T-helper 2 cell (primary cell): ENCODE measurements around the gene CYP4B1.
"Not testable (repeated sequence)": the region's sequence is repeated elsewhere in the genome, so short reads cannot be mapped to it uniquely, and the experiment has no call there.

ENCODE experiments used
- DNase-seq, 5 experiments: peaks; one replicate each; pipeline versions ENCODE4 v3.0.0 to v3.0.0-alpha.2; 2012 to 2022

Gene CYP4B1

DNA sequence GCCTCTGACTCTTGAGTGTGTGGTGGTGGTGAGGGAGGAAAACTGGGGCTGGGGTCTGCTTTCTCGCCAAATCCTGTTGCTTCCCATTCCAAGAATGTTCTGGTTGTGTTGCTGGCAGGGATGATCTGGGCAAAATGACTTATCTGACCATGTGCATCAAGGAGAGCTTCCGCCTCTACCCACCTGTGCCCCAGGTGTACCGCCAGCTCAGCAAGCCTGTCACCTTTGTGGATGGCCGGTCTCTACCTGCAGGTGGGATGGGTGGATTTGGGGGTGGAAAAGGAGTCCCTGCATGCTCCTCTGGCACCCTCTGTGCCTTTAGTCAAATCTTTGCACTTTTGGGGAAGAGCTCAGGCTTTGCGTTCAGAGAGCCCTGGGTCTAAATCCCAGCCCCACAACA is 18.1 kb downstream of the CYP4B1 start:
- DNase-seq, result no peak

DNA sequence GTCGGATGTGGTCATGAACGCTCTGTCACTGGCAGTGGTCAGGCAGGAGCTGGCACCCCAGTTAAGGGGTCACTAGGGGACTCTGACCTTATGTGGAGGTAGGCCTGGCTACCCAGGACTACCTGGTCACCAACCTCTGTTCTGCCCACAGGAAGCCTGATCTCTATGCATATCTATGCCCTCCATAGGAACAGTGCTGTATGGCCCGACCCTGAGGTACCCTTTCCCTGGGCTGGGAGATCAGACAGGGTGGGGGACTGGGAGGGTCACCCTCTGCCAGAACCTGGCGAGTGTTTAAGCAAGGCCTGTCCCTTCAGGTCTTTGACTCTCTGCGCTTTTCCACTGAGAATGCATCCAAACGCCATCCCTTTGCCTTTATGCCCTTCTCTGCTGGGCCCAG is 19.0 kb downstream of the CYP4B1 start:
- DNase-seq, result no peak

DNA sequence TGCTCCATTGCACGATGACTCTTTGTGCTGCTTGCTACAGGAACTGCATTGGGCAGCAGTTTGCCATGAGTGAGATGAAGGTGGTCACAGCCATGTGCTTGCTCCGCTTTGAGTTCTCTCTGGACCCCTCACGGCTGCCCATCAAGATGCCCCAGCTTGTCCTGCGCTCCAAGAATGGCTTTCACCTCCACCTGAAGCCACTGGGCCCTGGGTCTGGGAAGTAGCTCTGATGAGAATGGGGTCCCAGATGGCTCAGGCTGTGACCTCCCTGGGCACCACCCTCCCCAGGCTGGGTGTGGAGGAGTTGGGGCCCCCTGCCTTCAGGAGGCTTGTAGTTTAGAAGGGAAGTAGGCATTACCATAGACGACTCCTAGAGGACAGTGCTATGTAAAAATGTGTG is 19.7 kb downstream of the CYP4B1 start:
- DNase-seq, result no peak

- no peak for DNase-seq
Measured at GRCh38 chr1:46819335-46819734, 20.5 kb downstream of the CYP4B1 start.

DNA sequence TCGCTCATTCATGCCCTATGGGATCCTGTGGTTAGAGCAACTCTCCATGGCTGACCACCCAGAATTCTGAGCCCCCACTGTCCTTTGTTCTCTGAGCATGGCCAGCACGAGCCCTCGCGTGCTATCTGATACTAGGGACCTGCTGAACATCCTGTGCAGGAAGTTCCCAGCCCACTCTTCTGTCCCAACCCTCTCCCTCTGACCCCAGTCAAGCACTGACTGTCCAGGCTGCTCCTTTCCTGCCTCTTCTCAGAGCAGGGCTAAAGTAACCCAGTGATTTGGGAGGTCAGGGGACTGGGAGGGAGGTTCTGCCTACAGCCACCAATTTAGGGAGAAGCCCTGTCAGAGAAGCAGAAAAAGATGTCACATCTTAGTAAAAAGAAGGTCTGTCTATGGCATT is 21.2 kb downstream of the CYP4B1 start:
- no peak for DNase-seq

- no peak for DNase-seq
Measured at GRCh38 chr1:46820560-46821060, 21.8 kb downstream of the CYP4B1 start.

- no peak for DNase-seq
Measured at GRCh38 chr1:46822248-46822826, 23.5 kb downstream of the CYP4B1 start.

DNA sequence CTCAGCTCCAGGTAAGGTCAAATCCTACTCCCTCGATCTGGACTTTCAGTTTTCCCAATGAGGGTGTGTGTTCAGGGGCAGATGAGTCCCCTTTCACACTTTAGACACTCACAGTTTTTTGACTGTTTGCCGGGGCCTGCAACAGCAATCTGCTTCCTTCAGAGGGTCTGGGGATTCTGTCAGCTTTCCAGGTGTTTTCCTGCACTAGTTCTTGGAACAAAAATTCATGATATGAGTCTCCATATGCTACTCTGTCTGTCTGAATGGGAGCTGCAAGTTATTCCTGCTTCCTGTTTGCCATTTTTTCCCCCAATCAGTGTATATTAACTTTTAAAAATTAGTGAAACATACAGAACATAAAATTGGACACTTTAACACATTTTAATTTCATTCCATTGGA is 24.3 kb downstream of the CYP4B1 start:
- DNase-seq, result no peak

DNA sequence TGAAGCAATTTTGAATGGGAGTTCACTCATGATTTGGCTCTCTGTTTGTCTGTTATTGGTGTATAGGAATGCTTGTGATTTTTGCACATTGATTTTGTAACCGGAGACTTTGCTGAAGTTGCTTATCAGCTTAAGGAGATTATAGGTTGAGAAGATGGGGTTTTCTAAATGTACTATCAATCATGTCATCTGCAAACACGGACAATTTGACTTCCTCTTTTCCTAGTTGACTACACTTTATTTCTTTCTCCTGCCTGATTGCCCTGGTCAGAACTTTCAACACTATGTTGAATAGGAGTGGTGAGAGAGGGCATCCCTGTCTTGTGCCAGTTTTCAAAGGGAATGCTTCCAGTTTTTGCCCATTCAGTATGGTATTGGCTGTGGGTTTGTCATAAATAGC is 28.0 kb downstream of the CYP4B1 start:
- DNase-seq, result not testable (repeated sequence)

DNA sequence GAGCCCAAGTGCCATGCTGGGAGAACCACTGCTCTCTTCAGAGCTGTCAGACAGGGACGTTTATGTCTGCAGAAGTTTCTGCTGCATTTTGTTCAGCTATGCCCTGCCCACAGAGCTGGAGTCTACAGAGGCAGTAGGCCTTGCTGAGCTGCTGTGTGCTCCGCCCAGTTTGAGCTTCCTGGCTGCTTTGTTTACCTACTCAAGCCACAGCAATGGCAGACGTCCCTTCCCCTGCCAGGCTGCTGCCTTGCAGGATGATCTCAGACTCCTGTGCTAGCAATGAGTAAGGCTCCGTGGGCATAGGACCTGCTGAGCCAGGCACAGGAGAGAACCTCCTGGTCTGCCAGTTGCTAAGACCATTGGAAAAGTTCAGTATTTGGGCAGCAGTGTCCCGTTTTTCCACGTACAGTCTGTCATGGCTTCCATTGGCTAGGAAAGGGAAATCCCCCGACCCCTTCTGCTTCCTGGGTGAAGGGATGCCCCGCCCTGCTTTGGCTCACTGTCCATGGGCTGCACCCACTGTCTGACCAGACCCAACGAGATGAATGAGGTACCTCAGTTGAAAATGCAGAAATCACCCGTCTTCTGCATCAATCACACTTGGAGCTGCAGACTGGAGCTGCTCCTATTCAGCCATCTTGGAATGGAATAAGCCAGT is 31.9 kb downstream of the CYP4B1 start:
- DNase-seq, result peak in 1 of 5 experiments; percentile 13

DNA sequence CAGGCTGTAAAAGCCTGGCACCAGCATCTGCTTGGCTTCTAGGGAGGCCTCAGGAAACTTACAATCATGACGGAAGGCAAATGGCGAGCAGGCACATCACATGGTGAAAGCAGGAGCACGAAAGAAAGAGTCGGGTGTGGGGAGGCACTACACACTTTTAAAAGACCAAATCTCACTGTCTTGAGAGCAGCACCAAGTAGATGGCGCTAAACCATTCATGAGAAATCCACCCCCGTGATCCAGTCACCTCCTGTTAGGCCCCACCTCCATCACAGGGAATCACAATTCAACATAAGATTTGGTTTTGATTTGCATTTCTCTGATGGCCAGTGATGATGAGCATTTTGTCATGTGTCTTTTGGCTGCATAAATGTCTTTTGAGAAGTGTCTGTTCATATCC is 36.6 kb downstream of the CYP4B1 start:
- not testable (repeated sequence) for DNase-seq

DNA sequence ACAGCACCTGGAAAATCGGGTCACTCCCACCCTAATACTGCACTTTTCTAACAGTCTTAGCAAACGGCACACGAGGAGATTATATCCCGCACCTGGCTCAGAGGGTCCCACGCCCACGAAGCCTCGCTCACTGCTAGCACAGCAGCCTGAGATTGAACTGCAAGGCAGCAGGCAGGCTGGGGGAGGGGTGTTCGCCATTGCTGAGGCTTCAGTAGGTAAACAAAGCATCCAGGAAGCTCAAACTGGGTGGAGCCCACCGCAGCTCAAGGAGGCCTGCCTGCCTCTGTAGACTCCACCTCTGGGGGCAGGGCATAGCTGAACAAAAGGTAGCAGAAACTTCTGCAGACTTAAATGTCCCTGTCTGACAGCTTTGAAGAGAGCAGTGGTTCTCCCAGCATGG is 47.5 kb downstream of the CYP4B1 start:
- peak in 1 of 5 experiments; percentile 17 for DNase-seq

GRCh38 chr1:46857660-46858065 is 58.8 kb downstream of the CYP4B1 start:
- DNase-seq, result peak in 1 of 5 experiments; percentile 3

DNA sequence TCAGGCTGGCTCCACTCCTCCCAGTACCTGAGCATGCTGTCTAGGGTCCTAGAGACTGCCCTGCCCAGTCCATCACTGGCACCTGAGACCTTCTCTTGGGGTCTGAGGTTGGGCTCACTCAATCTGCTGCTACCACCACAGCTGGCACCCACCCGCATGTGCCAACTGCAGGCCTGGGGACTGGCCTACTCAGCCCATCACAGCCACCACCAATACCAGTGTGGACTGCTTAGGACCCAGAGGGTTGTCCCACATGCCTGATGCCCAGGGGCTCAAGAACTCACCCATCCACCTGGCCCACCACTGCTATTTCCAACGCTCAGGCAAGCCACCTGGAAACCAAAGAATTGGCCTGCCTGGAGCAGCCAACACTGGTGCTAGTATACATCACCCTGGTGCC is 63.5 kb downstream of the CYP4B1 start:
- no peak for DNase-seq
